Activated CD4-positive, CD25-positive, alpha-beta regulatory T cell treated with anti-CD3 and anti-CD28 coated beads, Interleukin-2, amount 50 U/mL, for 24 hours (primary cell): Measurements from ENCODE around the gene FGF14.
A peak's percentile ranks its signal among the peaks of the same experiment; 100 is the strongest.

Experiments used
- ATAC-seq, 2 donors: fragments of 150-1000 bp; cut with Tn5 transposase; one replicate each; pipeline ENCODE4 v1.10.0; 2021; ENCODE audit warnings: mild to moderate bottlenecking in 1 of 2, moderate library complexity in 1 of 2

The FGF14 gene

GRCh38 chr13:102240110-102240509 lies 161.7 kb downstream of the FGF14 start:
- no peak for ATAC-seq

- ATAC-seq, result no peak
These were observed 164.6 kb downstream of the FGF14 start for GRCh38 chr13:102237230-102237629.

GRCh38 chr13:102236830-102237229 lies 165.0 kb downstream of the FGF14 start:
- ATAC-seq, result no peak

GRCh38 chr13:102236341-102236740 lies 165.5 kb downstream of the FGF14 start:
- ATAC-seq, result no peak

GRCh38 chr13:102235689-102236088 lies 166.2 kb downstream of the FGF14 start:
- no peak for ATAC-seq

GRCh38 chr13:102234618-102235017 lies 167.2 kb downstream of the FGF14 start:
- ATAC-seq, result no peak

- peak; percentile 35 to 36 for ATAC-seq
These were observed 168.2 kb downstream of the FGF14 start for GRCh38 chr13:102233566-102234208.

GRCh38 chr13:102231479-102231878 lies 170.4 kb downstream of the FGF14 start:
- ATAC-seq, result no peak

GRCh38 chr13:102227741-102228140 lies 174.1 kb downstream of the FGF14 start:
- ATAC-seq, result no peak

GRCh38 chr13:102226591-102226990 lies 175.3 kb downstream of the FGF14 start:
- no peak for ATAC-seq

- ATAC-seq, result no peak
These were observed 176.0 kb downstream of the FGF14 start for GRCh38 chr13:102225892-102226291.

- no peak for ATAC-seq
These were observed 181.1 kb downstream of the FGF14 start for GRCh38 chr13:102220681-102221228.

GRCh38 chr13:102214956-102215355 lies 186.9 kb downstream of the FGF14 start:
- no peak for ATAC-seq

- no peak for ATAC-seq
These were observed 189.1 kb downstream of the FGF14 start for GRCh38 chr13:102212729-102213128.

GRCh38 chr13:102208347-102208746 lies 193.5 kb downstream of the FGF14 start:
- ATAC-seq, result no peak

- ATAC-seq, result no peak
These were observed 194.0 kb downstream of the FGF14 start for GRCh38 chr13:102207680-102208342.

- no peak for ATAC-seq
These were observed 198.1 kb downstream of the FGF14 start for GRCh38 chr13:102203718-102204117.

GRCh38 chr13:102198418-102199311 lies 203.2 kb downstream of the FGF14 start:
- no peak for ATAC-seq

- ATAC-seq, result no peak
These were observed 204.7 kb downstream of the FGF14 start for GRCh38 chr13:102197193-102197592.

GRCh38 chr13:102195566-102196462 lies 206.0 kb downstream of the FGF14 start:
- ATAC-seq, result no peak

GRCh38 chr13:102192858-102193257 lies 209.0 kb downstream of the FGF14 start:
- no peak for ATAC-seq

- ATAC-seq, result no peak
These were observed 209.8 kb downstream of the FGF14 start for GRCh38 chr13:102191951-102192502.
